Esophagus squamous epithelium (tissue), 5 donors: ENCODE measurements around the gene MEDAG. TPM values are rescaled to one million over a fixed set of nuclear protein-coding genes. Genes with fewer than 3 reads are reported as not detected.

Experiments used
- DNase-seq: peaks from one replicate; lab custom pipeline; 2025; lab: John Stamatoyannopoulos, UW
- H3K27ac ChIP-seq, 4 donors: fragments of 200-600 bp; sonication (generic); one replicate each; pipeline ENCODE4 v1.5.1; 2016 to 2019; ENCODE audit warnings: mild to moderate bottlenecking in 1 of 4
- H3K27me3 ChIP-seq, 4 donors: fragments of 200-600 bp; sonication (generic); 1 replicate in 3 of 4; 2 replicates in 1 of 4; pipeline versions ENCODE4 v1.5.1 to v1.6.0; 2017 to 2021; ENCODE audit warnings: antibody characterized with exemption in 1 of 4
- H3K36me3 ChIP-seq, 3 donors: fragments of 200-600 bp; sonication (generic); one replicate each; pipeline ENCODE4 v1.5.1; 2016 to 2019
- H3K4me1 ChIP-seq, 3 donors: fragments of 200-600 bp; sonication (generic); one replicate each; pipeline ENCODE4 v1.5.1; 2017 to 2019
- H3K4me3 ChIP-seq, 4 donors: fragments of 200-600 bp; sonication (generic); 1 replicate in 3 of 4; 2 replicates in 1 of 4; pipeline ENCODE4 v1.5.1; 2016 to 2019; ENCODE audit warnings: mild to moderate bottlenecking in 2 of 4, moderate library complexity in 1 of 4
- H3K9me3 ChIP-seq, 3 donors: fragments of 200-600 bp; sonication (generic); one replicate each; pipeline ENCODE4 v1.5.1; 2016 to 2019
- CTCF ChIP-seq, 6 experiments: fragments of 450-650 bp in 4 of 6; fragments of 200-600 bp in 2 of 6; sonication (generic) in 2 of 6; IDR thresholded peaks; one replicate each; pipeline ENCODE4 v1.5.1; 2016 to 2019; ENCODE audit warnings: antibody characterized with exemption in 6 of 6, mild to moderate bottlenecking in 4 of 6, moderate library complexity in 4 of 6
- POLR2A ChIP-seq, 4 donors: fragments of 450-650 bp; IDR thresholded peaks; one replicate each; pipeline ENCODE4 v1.6.1; 2017; ENCODE audit warnings: antibody characterized with exemption in 4 of 4, mild to moderate bottlenecking in 4 of 4, moderate library complexity in 3 of 4
- WGBS, 2 donors: methylation state at CpG; one replicate each; pipeline ENCODE4 v1.1.5; 2018; 5-methylcytosine and 5-hydroxymethylcytosine counted together
- intact Hi-C: fragments of 100-400 bp; cut with DNase I; formaldehyde crosslinking; loops from one replicate; pipeline ENCODE4 v1.15.0; 2022
- total RNA-seq, 4 donors: library from RNA; depleted of rRNA; stranded (reverse); fragments of >200 nt; gene quantifications; one replicate each; pipeline ENCODE4 v1.1.0, GENCODE V29; 2016
- donor health status: DM: yes; HTN: yes; CAD: no.

Gene MEDAG
- total RNA-seq, 4 donors from 2014 or later, result 1.1 to 11.3 (median 6.3) TPM

GRCh38 chr13:30915691-30916541 is 9.8 kb downstream of the MEDAG start:
- intact Hi-C loops, result no loop called here
- TF ChIP-seq POLR2A (IDR thresholded peaks at IDR 0.05) (no peak), CTCF (IDR thresholded peaks at IDR 0.05) (no peak)
- Histone ChIP-seq H3K4me1 (peaks cover 0 to 34% (median 9%) of the 10 kb centered on the region in 3 donors), H3K36me3 (no peaks in the 10 kb centered on the region), H3K4me3 (no peak overlapping the region), H3K27me3 (no peaks in the 10 kb centered on the region), H3K9me3 (no peaks in the 10 kb centered on the region), H3K27ac (no peak overlapping the region)
- DNase-seq, result no peak
- WGBS, 2 donors, result 63 to 68% methylated on average over 14 to 19 of the region's 19 CpGs

GRCh38 chr13:30916991-30917390 is 10.9 kb downstream of the MEDAG start:
- no peak overlapping the region for H3K27ac ChIP-seq
- TF ChIP-seq POLR2A (IDR thresholded peaks at IDR 0.05) (no peak), CTCF (IDR thresholded peaks at IDR 0.05) (no peak)
- peaks cover 0 to 30% (median 9%) of the 10 kb centered on the region in 3 donors for H3K4me1 ChIP-seq
- no peaks in the 10 kb centered on the region for H3K36me3 ChIP-seq
- intact Hi-C loops, result no loop called here
- 83 to 87% methylated on average over 4 to 6 of the region's 6 CpGs for WGBS, 2 donors
- H3K4me3 ChIP-seq, result no peak overlapping the region
- H3K9me3 ChIP-seq, result no peaks in the 10 kb centered on the region
- DNase-seq, result no peak
- no peaks in the 10 kb centered on the region for H3K27me3 ChIP-seq

- DNase-seq, result no peak
- H3K4me1 ChIP-seq, result peaks cover 0 to 28% (median 9%) of the 10 kb centered on the region in 3 donors
- intact Hi-C loops, result no loop called here
- peak overlapping the region in 1 of 4 donors; percentile 29 for H3K27ac ChIP-seq
- TF ChIP-seq CTCF (IDR thresholded peaks at IDR 0.05) (no peak), POLR2A (IDR thresholded peaks at IDR 0.05) (no peak)
- no peaks in the 10 kb centered on the region for H3K9me3 ChIP-seq
- H3K27me3 ChIP-seq, result no peaks in the 10 kb centered on the region
- WGBS, 2 donors, result 66 to 68% methylated on average over 6 of the region's 6 CpGs
- no peak overlapping the region for H3K4me3 ChIP-seq
- no peaks in the 10 kb centered on the region for H3K36me3 ChIP-seq
These were observed 12.8 kb downstream of the MEDAG start for GRCh38 chr13:30918662-30919405.

GRCh38 chr13:30920162-30920909 is 14.3 kb downstream of the MEDAG start:
- intact Hi-C loops, result no loop called here
- 79 to 84% methylated on average over 3 to 5 of the region's 5 CpGs for WGBS, 2 donors
- no peaks in the 10 kb centered on the region for H3K27me3 ChIP-seq
- H3K4me3 ChIP-seq, result no peak overlapping the region
- no peaks in the 10 kb centered on the region for H3K9me3 ChIP-seq
- no peak for TF ChIP-seq POLR2A (IDR thresholded peaks at IDR 0.05)
- TF ChIP-seq CTCF (IDR thresholded peaks at IDR 0.05), result no peak
- no peak for DNase-seq
- peaks cover 0 to 36% (median 19%) of the 10 kb centered on the region in 3 donors for H3K4me1 ChIP-seq
- no peak overlapping the region for H3K27ac ChIP-seq
- no peaks in the 10 kb centered on the region for H3K36me3 ChIP-seq
